GM12878 (cell line): ENCODE results near the gene ITGA4. TPM values are rescaled to one million over a fixed set of nuclear protein-coding genes. Genes with fewer than 3 reads are reported as not detected.
A peak's percentile ranks its signal among the peaks of the same experiment; 100 is the strongest.

ENCODE experiments used
- CBFB ChIP-seq: IDR thresholded peaks from 2 replicates; pipeline ENCODE4 v1.6.1; 2016; ENCODE audit warnings: antibody characterized with exemption, low read depth
- CHD2 ChIP-seq: IDR thresholded peaks from 2 replicates; pipeline ENCODE4 v1.6.1; 2011; ENCODE audit warnings: low read depth, low read length, improper control_type of control experiment, borderline replicate concordance
- GABPA ChIP-seq: IDR thresholded peaks from 2 replicates; pipeline ENCODE4 v1.6.1; 2014; ENCODE audit warnings: antibody characterized with exemption, low read depth, mild to moderate bottlenecking, inconsistent platforms
- MEF2A ChIP-seq: IDR thresholded peaks from 2 replicates; pipeline ENCODE4 v1.6.1; 2011; ENCODE audit warnings: low read depth, mild to moderate bottlenecking, low read length, moderate library complexity; ENCODE audit not compliant: insufficient read depth
- RCOR1 ChIP-seq: conservative IDR thresholded peaks from 2 replicates; pipeline ENCODE4 v1.6.1; 2012; ENCODE audit warnings: low read depth, low read length, improper control_type of control experiment
- RUNX3 ChIP-seq: IDR thresholded peaks from 2 replicates; pipeline ENCODE4 v1.6.1; 2012; ENCODE audit warnings: low read length, inconsistent platforms
- SMAD1 ChIP-seq: fragments of 450-650 bp; IDR thresholded peaks from 2 replicates; pipeline ENCODE4 v1.6.1; 2018; ENCODE audit warnings: mild to moderate bottlenecking, low read depth; ENCODE audit not compliant: partially characterized antibody
- polyA plus RNA-seq, 11 experiments: library from polyadenylated mRNA; depleted of rRNA in 4 of 11; unstranded in 6 of 11; stranded (reverse) in 5 of 11; fragments of >200 nt; fragmentation: Nextera tagmentation in 4 of 11; fragmentation: Illumina TruSeq in 1 of 11; extraction: Ambion mirVana in 4 of 11; extraction: Trizol in 1 of 11; gene quantifications; 1 replicate in 1 of 11; 2 replicates in 10 of 11; pipeline versions ENCODE4 v1.2.1 to v1.2.3, GENCODE V29; 2011 to 2016; ENCODE audit warnings: inconsistent platforms in 2 of 11, missing spikeins in 2 of 11, low read depth in 1 of 11
- total RNA-seq, 4 experiments: library from RNA; depleted of rRNA in 3 of 4; stranded (reverse); fragments of >200 nt in 3 of 4; fragmentation: Illumina TruSeq in 1 of 4; extraction: Trizol in 1 of 4; gene quantifications; 2 replicates each; pipeline versions ENCODE4 v1.2.1 to v1.2.3, GENCODE V29; 2013 to 2021
- TF ChIP-seq, protein P1 (sequence below): fragments of 450-650 bp; formaldehyde crosslinking; IDR thresholded peaks from 2 replicates; pipeline ENCODE4 v1.5.0; 2022; ENCODE audit warnings: mild to moderate bottlenecking, missing genetic modification characterization

ITGA4 gene
- total and polyA plus RNA-seq, 10 of the 15 experiments (the other 5 are each of a cell fraction or from before 2014, with no cell fraction given): 12.4 to 87.9 (median 63.5) TPM

DNA sequence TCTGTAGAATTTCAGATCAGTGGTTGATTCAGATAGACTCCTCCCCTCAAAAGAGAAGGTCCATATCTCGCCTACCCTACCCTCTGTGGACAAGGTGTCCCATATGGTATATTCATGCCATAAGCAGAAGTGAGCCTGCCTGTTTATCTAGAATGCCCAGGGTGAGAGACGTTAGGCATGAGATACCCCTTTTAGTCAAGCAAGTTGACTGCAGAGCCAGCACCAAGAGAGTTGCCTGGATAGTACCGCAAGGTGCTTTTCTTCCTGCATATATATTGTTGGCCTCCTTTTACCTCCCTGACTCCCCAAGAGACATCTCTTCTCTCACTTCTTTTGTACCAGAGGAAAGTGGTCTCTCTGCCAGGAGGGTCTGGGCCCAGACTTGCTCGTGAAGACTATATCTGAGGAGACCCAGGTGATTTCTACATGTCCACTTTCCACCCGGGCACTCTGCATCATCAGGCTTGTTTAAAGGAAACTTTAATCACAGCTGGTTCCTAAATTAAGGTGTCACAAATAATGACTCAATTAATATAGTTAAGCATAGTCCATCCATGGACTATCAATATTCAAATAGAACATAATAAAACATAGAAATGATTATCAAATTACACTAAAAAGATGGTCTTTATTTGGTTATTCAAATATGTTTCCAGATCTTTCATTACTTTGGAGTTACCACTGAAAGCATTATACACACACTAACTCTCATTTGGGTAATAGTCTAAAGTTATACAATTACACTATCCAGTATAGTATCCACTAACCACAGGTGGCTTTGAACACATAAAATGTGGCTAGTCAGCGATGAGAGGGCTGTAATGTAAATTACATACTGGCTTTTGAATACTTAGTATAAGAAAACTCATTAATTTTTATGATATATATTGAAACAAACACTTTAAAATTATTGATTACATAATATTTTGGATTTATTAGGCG, 4.1 kb downstream of the ITGA4 start (continued):
- TF ChIP-seq CHD2 (no peak), RCOR1 (no peak), GABPA (no peak), RUNX3 (peak; percentile 69; the same call in 1 of the 2 replicates), SMAD1 (no peak), CBFB (no peak), MEF2A (no peak)
- TF ChIP-seq, protein P1, sequence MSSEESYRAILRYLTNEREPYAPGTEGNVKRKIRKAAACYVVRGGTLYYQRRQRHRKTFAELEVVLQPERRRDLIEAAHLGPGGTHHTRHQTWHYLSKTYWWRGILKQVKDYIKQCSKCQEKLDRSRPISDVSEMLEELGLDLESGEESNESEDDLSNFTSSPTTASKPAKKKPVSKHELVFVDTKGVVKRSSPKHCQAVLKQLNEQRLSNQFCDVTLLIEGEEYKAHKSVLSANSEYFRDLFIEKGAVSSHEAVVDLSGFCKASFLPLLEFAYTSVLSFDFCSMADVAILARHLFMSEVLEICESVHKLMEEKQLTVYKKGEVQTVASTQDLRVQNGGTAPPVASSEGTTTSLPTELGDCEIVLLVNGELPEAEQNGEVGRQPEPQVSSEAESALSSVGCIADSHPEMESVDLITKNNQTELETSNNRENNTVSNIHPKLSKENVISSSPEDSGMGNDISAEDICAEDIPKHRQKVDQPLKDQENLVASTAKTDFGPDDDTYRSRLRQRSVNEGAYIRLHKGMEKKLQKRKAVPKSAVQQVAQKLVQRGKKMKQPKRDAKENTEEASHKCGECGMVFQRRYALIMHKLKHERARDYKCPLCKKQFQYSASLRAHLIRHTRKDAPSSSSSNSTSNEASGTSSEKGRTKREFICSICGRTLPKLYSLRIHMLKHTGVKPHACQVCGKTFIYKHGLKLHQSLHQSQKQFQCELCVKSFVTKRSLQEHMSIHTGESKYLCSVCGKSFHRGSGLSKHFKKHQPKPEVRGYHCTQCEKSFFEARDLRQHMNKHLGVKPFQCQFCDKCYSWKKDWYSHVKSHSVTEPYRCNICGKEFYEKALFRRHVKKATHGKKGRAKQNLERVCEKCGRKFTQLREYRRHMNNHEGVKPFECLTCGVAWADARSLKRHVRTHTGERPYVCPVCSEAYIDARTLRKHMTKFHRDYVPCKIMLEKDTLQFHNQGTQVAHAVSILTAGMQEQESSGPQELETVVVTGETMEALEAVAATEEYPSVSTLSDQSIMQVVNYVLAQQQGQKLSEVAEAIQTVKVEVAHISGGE (CRISPR knock-in tag): no peak
